ENCODE results near the gene ANTKMT.

GRCh38 chr16:750485-750884 lies 29.5 kb downstream of the ANTKMT start:
- TF ChIP-seq CTCF (IDR thresholded peaks at IDR 0.05; ENCODE audit: extremely low read depth in 1 of 2, insufficient read depth in 1 of 2, low read depth in 1 of 2, low read length in 2 of 2) (no peak), EZH2 (IDR thresholded peaks at IDR 0.05; ENCODE audit: borderline replicate concordance, low read depth, low read length, severe bottlenecking) (no peak), POLR2A (IDR thresholded peaks at IDR 0.05; ENCODE audit: low read depth, low read length) (no peak), POLR2AphosphoS5 (IDR thresholded peaks at IDR 0.05; ENCODE audit: insufficient read depth, low read depth, low read length) (no peak), FOS (IDR thresholded peaks at IDR 0.05; ENCODE audit: borderline replicate concordance, insufficient read depth, low read length) (no peak), MYC (IDR thresholded peaks at IDR 0.05; ENCODE audit: low read depth, low read length) (no peak)

All from endothelial cell of umbilical vein (primary cell).